ENCODE data around the gene PLPPR4.
"Not testable (repeated sequence)": the region's sequence is repeated elsewhere in the genome, so short reads cannot be mapped to it uniquely, and the experiment has no call there.

PLPPR4 gene

DNA sequence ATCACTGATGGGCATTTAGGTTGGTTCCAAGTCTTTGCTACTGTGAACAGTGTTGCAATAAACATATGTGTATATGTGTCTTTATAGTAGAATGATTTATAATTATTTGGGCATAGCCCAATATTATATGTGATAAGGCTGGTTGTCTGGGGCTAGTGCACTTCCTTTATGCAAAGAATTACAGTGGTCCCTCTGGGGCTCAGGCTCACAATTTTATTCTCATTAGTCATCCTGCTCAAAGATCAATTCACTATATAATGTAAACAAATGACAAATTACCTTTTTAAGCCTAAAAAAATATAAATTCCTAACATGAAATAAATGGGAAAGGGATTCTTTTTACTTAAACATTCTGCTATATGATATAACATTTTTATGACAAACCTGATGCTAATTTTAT, 5.0 kb downstream of the PLPPR4 start:
- no peak for DNase-seq (ENCODE audit: low spot score)

DNA sequence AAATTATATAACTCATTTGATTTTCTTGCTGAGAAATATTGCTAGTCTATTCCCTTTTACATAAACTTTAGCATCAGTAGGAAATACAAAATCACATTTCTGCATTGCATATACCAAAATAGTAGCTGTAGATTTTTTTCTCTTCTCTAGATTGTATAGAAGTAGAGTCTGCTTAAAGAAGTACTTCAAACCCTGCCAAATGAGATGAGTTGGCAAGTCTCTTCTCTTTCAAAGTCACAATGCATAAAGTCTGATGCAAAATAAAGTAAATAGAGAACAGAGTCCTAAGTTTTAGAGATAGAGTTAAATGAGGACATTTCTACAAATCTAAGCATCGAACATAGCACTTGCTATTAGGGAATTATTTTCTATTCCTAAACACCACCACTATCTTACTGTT, 6.4 kb downstream of the PLPPR4 start:
- DNase-seq (ENCODE audit: low spot score) = no peak

DNA sequence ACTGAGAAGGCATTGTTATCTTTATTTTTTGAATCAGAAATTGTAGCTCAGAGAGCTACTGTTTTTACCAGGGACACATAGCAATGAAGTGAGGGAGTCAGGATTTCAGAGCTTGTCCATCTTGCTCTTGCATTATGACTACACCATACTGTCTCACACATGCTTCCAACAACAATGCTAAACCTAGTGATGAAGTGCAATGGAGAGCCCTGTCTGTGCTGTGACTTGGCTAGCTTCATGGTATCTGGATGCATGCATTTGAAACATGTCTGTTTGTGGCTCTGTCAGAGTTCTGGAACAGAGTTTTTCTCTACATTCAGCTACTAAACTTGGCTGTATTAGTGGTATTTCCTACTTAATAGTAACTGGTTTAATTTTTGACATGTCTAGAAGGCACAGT, 7.0 kb downstream of the PLPPR4 start:
- no peak for DNase-seq (ENCODE audit: low spot score)

DNA sequence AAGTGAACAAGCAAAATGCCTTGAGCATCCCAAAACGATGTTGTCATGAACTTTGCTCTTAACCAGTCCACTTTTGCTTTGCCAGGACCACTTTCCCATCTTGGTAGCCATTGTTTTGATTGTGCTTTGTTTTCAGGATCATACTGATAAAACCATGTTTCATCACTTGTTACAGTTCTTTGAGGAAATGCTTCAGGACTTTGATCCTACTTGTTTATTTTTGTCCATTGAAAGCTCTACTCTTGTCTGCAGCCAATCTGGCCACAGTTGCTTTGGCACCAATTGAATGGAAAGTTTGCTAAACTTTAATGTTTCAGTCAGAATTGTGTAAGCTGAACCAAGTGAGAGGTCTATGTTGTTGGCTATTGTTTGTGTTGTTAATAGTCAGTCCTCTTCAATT, 12.8 kb downstream of the PLPPR4 start:
- no peak for DNase-seq (ENCODE audit: low spot score)

DNA sequence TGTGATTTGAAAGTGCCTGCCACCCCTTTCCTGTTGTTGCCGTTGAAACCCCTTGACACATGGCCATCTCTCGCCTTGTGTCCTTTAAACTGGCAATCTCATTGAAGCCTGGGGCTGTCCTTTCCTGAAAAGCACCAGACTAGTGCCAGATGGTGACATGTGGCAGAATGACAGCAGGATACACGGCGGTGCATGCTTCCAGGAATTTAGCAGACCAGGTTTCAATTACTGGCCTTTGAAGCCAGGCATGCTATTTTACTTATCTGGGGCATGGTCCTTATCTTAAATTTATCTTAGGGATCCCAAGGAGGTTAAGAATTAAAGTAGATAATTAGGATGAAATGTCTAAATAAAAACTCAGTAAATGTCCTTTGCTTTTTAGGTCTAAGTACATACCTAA, 15.2 kb downstream of the PLPPR4 start:
- no peak for DNase-seq (ENCODE audit: low spot score)

DNA sequence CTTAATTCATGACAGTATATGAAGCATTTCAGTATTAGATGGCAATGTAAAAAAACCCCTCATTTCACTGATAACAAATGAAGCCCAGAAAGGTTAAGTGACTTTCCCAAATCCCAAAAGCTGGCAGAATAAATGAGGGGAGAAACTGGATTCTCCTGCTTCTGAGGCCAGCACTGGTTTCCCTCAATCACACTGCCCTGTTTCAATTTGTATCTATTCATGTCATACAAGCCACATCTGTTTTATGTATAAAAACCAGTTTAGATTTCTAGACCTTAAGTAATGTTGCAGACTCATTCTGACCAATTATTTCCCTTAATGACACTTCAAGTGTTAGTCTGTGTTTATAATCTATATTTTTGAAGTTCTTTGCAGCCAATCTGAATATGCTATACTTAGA, 16.8 kb downstream of the PLPPR4 start:
- no peak for DNase-seq (ENCODE audit: low spot score)

DNA sequence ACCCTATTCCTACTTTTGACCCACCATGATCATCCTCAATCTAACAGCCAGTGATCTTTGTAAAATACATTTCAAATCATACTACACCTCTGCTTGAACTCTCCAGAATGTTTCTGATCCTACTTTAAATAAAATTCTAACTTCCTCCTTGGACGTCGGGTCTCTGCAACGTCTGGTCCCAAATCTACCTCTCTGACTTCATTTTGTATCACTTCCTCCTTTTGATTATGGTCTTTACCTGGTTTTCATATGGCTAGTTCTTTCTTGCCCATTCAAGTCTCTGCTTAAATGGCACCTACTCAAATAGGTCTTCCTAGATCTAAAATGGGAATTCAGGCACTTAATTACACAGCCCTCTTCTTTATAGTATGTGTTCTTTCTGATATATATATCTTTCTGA, 18.2 kb downstream of the PLPPR4 start:
- DNase-seq (ENCODE audit: low spot score) = no peak

DNA sequence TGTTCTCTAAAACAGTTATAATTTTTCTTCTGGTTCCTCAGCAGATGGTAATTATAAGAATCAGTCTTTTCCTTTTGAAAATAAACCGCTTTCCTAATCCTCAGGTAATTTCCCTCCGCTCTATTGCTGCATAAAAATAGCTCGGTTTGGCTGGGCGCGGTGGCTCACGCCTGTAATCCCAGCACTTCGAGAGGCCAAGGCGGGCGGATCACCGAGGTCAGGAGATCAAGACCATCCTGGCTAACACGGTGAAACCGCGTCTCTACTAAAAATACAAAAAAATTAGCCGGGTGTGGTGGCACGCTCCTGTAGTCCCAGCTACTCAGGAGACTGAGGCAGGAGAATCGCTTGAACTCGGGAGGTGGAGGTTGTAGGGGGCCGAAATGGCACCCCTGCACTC, 19.2 kb downstream of the PLPPR4 start:
- DNase-seq (ENCODE audit: low spot score) = not testable (repeated sequence)

DNA sequence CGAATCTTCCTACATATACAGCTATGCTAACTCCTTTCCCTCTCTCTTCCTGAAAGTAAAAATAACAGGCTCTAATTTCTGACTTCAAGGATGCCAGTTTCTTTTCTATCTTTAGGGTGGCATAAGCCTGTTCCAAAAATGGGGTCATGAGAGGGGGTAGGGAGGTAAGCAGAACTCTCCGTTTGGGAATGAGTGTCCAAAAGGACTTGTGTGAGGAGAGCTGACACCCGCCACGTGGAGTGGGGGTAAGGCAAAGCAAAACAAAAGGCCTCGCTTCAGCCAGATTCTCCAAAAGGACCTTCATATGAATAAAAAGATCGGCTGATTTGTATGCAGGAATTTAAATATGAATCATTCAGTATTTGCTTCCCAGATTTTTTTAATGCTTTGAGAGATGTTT, 28.6 kb downstream of the PLPPR4 start:
- no peak for DNase-seq (ENCODE audit: low spot score)

DNA sequence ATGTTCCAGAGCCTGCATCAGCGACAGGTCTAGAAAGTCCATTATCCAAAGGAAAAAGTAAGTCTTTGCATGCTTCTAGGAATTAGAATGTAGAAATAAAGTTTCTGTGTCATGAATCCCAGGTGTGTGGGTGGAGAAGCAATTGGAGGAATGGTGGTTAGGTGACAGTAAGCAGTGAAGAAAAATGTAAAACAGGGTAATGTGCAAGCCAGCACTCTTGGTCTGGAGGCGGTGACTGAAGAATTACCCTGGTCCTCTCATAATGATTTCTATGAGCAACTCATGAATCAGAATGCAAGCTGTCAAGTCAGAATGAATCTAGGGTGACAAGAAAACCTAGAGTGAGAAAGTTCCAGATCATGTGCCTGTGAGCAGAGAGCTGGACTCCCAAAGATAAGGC, 33.6 kb downstream of the PLPPR4 start:
- DNase-seq (ENCODE audit: low spot score) = no peak

DNA sequence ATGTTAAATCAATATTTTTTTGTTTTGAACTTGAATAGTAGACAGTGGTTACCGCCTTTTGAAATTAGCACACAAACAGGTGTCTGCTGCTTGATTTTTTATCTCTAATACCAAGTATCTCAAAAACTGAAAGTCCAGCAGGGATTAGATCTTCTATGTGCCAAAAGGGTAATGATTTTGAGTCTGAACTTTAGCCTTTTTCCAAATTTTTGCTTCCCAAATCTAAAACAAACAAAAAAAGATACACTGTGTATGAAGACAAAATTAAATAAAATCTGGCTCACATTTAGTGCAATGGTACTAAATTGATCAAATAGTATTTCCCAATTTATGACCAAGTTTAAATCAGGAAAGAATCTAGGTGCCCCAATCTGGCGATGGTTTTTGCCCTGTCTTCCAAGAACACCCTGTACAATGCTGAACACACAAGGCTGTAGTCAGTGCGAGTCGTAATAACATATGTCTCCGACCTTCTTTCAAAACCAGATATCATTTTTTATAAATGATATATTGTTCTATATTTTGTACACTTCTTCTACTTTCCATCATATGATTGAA, 40.5 kb downstream of the PLPPR4 start:
- DNase-seq (ENCODE audit: low spot score) = no peak

DNA sequence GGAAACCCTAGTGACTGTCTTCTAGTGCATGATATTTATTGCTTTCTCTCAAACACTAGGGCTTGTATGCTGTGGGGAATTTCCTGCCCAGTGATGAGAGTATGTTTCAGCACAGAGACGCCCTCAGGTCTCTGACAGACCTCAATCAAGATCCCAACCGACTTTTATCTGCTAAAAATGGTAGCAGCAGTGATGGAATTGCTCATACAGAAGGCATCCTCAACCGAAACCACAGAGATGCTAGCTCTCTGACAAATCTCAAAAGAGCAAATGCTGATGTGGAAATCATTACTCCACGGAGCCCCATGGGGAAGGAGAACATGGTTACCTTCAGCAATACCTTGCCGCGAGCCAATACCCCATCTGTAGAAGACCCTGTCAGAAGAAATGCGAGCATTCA, 41.3 kb downstream of the PLPPR4 start:
- DNase-seq (ENCODE audit: low spot score) = no peak

DNA sequence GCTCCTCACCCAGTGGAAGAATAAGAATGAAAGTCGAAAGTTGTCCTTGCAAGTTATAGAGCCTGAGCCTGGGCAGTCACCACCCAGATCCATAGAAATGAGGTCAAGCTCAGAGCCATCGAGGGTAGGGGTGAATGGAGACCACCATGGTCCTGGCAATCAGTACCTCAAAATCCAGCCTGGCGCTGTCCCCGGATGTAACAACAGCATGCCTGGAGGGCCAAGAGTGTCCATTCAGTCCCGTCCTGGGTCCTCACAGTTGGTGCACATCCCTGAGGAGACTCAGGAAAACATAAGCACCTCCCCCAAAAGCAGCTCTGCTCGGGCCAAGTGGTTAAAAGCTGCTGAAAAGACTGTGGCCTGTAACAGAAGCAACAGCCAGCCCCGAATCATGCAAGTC, 41.8 kb downstream of the PLPPR4 start:
- DNase-seq (ENCODE audit: low spot score) = no peak

DNA sequence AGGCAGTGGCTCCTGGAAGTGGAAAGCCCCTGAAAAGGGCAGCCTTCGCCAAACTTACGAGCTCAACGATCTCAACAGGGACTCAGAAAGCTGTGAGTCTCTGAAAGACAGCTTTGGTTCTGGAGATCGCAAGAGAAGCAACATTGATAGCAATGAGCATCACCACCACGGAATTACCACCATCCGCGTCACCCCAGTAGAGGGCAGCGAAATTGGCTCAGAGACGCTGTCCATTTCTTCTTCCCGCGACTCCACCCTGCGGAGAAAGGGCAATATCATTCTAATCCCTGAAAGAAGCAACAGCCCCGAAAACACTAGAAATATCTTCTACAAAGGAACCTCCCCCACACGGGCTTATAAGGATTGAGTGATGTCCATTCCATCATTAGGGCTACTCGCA, 42.4 kb downstream of the PLPPR4 start:
- no peak for DNase-seq (ENCODE audit: low spot score)

DNA sequence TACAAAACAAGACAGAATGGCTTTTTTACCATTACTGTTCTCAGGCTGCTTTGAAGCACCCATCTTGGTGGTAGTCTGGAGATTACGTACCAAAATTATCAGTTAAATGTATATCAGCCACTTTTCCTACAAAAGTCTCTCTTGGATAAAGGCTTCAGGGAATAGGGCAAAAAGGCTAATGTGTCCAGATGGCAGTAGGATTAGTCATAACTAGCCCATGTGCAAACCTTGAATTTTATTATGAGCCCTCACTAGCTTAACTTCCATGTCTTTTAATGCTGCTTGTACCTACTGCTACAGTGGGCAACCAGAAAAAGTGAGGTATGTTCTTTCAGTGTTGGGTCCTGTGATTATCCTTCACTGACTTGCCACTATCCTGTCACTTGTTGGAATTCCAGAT, 51.0 kb downstream of the PLPPR4 start:
- no peak for DNase-seq (ENCODE audit: low spot score)

DNA sequence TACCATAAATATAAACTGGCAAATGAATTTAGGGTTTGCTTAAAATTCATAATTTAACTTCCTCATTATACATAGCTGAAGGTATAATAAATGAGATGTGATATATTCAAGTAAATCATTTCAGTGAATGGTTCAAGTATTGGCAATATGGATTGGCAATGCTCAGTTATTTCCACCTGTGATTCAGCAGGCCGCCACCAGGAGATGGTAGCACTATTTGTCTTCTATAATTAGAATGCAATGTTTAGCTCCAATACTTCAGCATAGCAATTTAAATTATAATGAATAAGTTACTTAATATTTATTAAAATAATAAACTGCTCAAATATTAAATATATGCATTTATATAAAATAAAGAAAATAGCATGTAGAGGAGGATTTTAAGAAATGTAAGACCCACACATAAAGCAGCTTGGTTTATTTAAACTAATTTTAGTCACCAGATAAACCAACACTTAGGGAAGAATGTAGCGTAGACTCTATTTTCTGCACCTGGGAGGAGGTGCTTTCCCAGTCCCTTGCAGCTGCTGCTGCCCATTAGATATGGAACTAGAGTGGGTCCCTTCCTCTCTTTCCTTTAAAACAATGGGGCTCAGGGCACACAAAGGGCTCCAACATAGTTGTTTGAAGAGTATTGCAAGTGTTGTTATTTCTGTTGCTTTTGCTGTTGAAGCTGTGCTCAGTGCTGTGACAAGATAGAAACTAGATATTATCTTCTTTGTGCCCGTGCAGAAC, 62.1 kb downstream of the PLPPR4 start:
- no peak for DNase-seq (ENCODE audit: low spot score)

DNA sequence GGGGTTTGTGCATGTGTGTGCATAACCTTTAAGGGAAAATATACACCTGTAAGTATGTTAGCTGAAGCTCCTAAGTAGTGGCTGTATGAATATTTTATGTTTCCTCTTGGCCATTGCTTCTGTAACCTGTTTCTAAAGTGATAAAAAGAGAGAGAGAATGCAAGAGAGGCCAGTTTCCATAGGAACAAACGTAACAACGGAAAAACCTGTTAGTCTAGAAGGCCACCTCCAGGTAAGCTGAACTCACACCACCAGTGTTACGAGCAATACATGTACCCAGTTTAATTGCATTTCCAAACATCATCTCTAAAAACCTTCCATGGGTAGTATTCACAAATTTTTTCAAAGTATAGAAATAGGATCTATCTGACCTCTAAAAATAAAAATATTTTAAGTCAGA, 63.1 kb downstream of the PLPPR4 start:
- DNase-seq (ENCODE audit: low spot score) = no peak

DNA sequence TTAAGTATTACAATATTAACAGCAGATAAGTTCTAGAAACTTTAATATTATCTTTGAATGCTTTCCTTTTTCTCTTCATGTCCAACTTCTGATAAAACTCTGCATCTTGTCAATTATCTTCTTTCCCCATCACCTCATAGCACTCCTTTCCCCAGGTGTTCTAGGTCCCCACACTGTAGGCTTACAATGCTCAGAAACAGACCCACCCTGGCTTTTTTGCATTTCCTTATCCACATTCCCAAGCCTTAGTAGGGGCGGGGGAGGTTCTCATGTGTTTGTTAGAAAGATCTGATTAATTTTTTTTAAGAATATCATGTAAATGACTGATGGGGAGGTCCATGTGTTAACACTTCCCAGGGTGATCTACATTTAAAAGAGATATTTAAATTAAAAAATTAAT, 63.9 kb downstream of the PLPPR4 start:
- no peak for DNase-seq (ENCODE audit: low spot score)

DNA sequence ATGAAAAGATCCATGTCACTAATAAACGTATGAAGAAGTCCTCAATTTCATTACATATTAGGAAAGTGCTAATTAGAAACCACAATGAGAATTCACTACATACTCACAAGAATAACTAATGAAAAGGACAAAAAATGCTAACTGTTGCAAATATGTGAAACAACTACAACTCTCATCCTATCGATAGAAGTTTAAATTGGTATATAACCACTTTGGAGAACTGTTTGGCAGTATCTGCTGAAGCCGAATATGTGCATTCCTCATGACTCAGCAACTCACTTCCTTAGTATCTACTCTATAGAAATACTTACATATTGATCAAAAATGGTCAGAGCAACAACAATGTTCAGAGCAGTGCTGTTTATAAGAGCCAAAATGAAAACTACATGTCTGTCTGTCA, 66.8 kb downstream of the PLPPR4 start:
- no peak for DNase-seq (ENCODE audit: low spot score)

DNA sequence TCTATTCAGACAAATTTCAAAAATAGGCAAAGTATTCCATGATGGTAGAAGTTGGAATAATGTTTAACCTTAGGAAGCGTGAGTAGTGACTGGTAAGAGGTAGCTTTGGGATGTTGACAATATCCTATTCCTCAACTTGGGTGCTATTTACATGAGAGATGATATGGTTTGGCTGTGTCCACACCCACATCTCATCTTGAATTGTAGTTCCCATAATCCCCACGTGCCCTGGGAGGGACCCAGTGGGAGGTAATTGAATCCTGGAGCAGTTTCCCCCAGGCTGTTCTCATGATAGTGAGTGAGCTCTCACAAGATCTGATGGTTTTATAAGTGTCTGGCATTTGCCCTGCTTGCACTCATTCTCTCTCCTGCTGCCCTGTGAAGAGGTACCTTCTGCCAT, 67.3 kb downstream of the PLPPR4 start:
- no peak for DNase-seq (ENCODE audit: low spot score)

DNA sequence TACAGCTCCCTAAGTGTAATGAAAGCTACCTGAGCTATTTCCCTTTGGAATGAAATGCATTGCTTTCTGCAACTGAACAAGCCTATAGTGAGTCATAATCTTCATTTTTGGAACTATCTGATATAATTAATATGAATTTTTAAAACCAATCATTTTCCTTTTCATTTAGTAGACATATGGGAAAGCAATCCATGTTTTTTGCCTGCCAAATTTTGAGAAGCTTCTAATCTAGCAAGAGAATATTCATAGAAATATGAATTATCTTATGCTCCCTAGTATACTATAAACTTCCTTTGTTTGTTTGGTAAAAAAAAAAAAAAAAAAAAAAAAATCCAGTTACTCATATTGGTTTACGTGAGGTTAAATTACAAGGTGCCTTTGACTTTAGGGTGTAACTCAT, 68.3 kb downstream of the PLPPR4 start:
- DNase-seq (ENCODE audit: low spot score) = no peak

DNA sequence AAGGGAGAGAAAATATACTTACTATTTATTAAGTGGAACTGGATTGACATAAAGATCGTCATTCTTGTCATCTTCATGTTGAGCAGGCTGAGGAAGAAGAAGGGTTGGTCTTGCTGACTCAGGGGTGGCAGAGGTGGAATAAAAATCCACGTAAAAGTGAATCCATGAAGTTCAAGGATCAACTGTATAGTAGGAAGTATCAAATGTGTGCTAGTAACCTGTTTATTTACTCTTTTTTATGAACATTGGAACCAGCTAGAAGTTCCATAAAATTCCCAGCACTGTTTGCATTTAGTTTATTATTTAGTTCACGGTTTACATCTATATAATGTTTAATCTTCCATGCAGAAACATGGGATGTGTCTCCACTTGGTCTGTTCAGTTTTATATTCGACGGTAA, 70.7 kb downstream of the PLPPR4 start:
- DNase-seq (ENCODE audit: low spot score) = no peak

DNA sequence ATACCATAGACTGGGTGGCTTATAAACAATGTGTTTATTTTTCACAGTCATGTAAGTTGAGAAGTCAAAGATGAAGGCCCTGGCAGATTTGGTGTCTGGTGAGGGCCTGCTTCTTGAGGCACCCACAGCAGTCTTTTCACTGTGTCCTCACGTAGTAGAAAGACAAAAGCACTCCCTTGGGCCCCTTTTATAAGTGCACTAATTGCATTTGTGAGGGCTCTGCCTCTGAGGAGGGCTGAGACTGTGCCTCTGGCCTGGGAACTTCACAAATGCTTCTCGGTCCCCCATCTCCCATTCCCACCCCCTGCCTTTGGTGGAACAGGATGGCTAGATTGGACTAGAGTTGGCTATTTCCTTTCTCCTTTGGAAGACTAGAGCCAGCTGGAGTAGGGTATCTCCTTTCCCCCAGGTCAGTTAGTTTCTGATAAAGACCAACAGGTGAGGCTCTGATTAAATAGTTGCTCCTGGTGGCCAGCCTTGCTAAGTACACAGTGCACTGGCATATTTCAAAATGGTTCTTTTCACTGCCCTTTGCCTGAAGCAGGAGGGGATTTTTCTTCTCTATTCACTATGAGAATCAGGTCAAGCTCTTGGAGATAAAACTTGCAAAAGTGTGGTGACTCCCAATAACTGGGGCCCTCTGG, 82.9 kb downstream of the PLPPR4 start:
- no peak for DNase-seq (ENCODE audit: low spot score)

All from germinal center (tissue), 1 donor.